WTC11 (cell line): ENCODE data around the gene WIZ. TPM values are rescaled to one million over a fixed set of nuclear protein-coding genes. Genes with fewer than 3 reads are reported as not detected.

Source experiments
- ATAC-seq: fragments of 200-7000 bp; cut with Tn5 transposase; 2 replicates; pipeline ENCODE4 v1.10.0; 2021; ENCODE audit warnings: mild to moderate bottlenecking, moderate library complexity
- CTCF ChIA-PET: fragments of 300-600 bp; sonication (Branson Sonifier 250); formaldehyde crosslinking; loops from one replicate; lab custom pipeline; 2021; ENCODE audit warnings: antibody characterized with exemption; lab: Charles Lee
- POLR2A ChIA-PET: fragments of 350-600 bp; sonication (Branson Sonifier 250); formaldehyde crosslinking; loops from one replicate; lab custom pipeline; 2021; ENCODE audit warnings: antibody characterized with exemption; lab: Charles Lee
- DNase-seq: peaks from one replicate; pipeline ENCODE4 v3.0.0; 2021; ENCODE audit warnings: low spot score
- H3K27ac Mint-ChIP-seq: 2 replicates; pipeline ENCODE4 v1.8.0; 2021; ENCODE audit warnings: mixed read lengths
- H3K27me3 Mint-ChIP-seq: 2 replicates; pipeline ENCODE4 v1.8.0; 2021; ENCODE audit warnings: low read depth, mild to moderate bottlenecking, moderate library complexity, mixed read lengths
- H3K36me3 Mint-ChIP-seq: 2 replicates; pipeline ENCODE4 v1.8.0; 2021; ENCODE audit warnings: mixed read lengths
- H3K4me1 Mint-ChIP-seq: 2 replicates; pipeline ENCODE4 v1.8.0; 2022; ENCODE audit warnings: mixed read lengths
- H3K4me3 Mint-ChIP-seq: 2 replicates; pipeline ENCODE4 v1.8.0; 2021; ENCODE audit warnings: mild to moderate bottlenecking, moderate library complexity, mixed read lengths
- H3K9me3 Mint-ChIP-seq: 2 replicates; pipeline ENCODE4 v1.8.0; 2021; ENCODE audit warnings: mixed read lengths
- ATF1 ChIP-seq: sonication (generic); formaldehyde crosslinking; IDR thresholded peaks from 2 replicates; pipeline ENCODE4 v1.8.1; 2023; ENCODE audit warnings: mild to moderate bottlenecking, moderate library complexity, missing genetic modification reagents
- IRF2 ChIP-seq: sonication (generic); formaldehyde crosslinking; IDR thresholded peaks from 2 replicates; pipeline ENCODE4 v1.8.0; 2022; ENCODE audit warnings: low read depth, missing genetic modification reagents, borderline replicate concordance
- JUN ChIP-seq: sonication (generic); formaldehyde crosslinking; IDR thresholded peaks from 2 replicates; pipeline ENCODE4 v1.8.0; 2023; ENCODE audit warnings: mild to moderate bottlenecking, missing genetic modification reagents
- KAT7 ChIP-seq: sonication (generic); formaldehyde crosslinking; IDR thresholded peaks from 2 replicates; pipeline ENCODE4 v1.8.1; 2023; ENCODE audit warnings: missing genetic modification reagents, mild to moderate bottlenecking, borderline replicate concordance
- NFE2L1 ChIP-seq: sonication (generic); formaldehyde crosslinking; IDR thresholded peaks from 2 replicates; pipeline ENCODE4 v1.8.1; 2023; ENCODE audit warnings: missing genetic modification reagents
- NFYB ChIP-seq: sonication (generic); formaldehyde crosslinking; conservative IDR thresholded peaks from 2 replicates; pipeline ENCODE4 v1.8.0; 2022; ENCODE audit warnings: low read depth, missing genetic modification reagents
- NR3C1 ChIP-seq: sonication (generic); formaldehyde crosslinking; conservative IDR thresholded peaks from 2 replicates; pipeline ENCODE4 v1.8.1; 2023; ENCODE audit warnings: low read depth, mild to moderate bottlenecking, missing genetic modification reagents
- PRRX2 ChIP-seq: fragments of 250-450 bp; sonication (Bioruptor Pico); IDR thresholded peaks from 2 replicates; pipeline ENCODE4 v1.8.0; 2021; ENCODE audit warnings: mild to moderate bottlenecking
- SMAD3 ChIP-seq: sonication (generic); formaldehyde crosslinking; IDR thresholded peaks from 2 replicates; pipeline ENCODE4 v1.8.0; 2022; ENCODE audit warnings: missing genetic modification reagents, mild to moderate bottlenecking, borderline replicate concordance
- TEAD1 ChIP-seq: sonication (generic); formaldehyde crosslinking; IDR thresholded peaks from 2 replicates; pipeline ENCODE4 v1.8.0; 2022; ENCODE audit warnings: mild to moderate bottlenecking, missing genetic modification reagents
- ZNF219 ChIP-seq: sonication (generic); formaldehyde crosslinking; IDR thresholded peaks from 2 replicates; pipeline ENCODE4 v1.8.0; 2023; ENCODE audit warnings: missing genetic modification reagents, mild to moderate bottlenecking, borderline replicate concordance
- ZNF317 ChIP-seq: sonication (generic); formaldehyde crosslinking; IDR thresholded peaks from 2 replicates; pipeline ENCODE4 v1.8.1; 2023; ENCODE audit warnings: low read depth, mild to moderate bottlenecking, moderate library complexity, missing genetic modification reagents, borderline replicate concordance
- ZNF396 ChIP-seq: fragments of 250-450 bp; sonication (Bioruptor Pico); IDR thresholded peaks from 2 replicates; pipeline ENCODE4 v1.8.0; 2021; ENCODE audit warnings: mild to moderate bottlenecking, moderate library complexity, borderline replicate concordance
- total RNA-seq: library from RNA; stranded (reverse); gene quantifications from 3 replicates; pipeline ENCODE4 v1.2.3, GENCODE V29; 2021
- TF ChIP-seq, protein P1 (sequence below): sonication (generic); formaldehyde crosslinking; IDR thresholded peaks from 2 replicates; pipeline ENCODE4 v1.8.0; 2022; ENCODE audit warnings: mild to moderate bottlenecking, missing genetic modification reagents
- TF ChIP-seq, protein P2 (sequence below): fragments of 250-450 bp; sonication (Bioruptor Pico); IDR thresholded peaks from 2 replicates; pipeline ENCODE4 v1.9.0; 2021; ENCODE audit warnings: mild to moderate bottlenecking
- TF ChIP-seq, protein P3 (sequence below): fragments of 250-450 bp; sonication (Bioruptor Pico); conservative IDR thresholded peaks from 2 replicates; pipeline ENCODE4 v1.9.0; 2021; ENCODE audit warnings: mild to moderate bottlenecking
- TF ChIP-seq, protein P4 (sequence below): sonication (generic); formaldehyde crosslinking; IDR thresholded peaks from 2 replicates; pipeline ENCODE4 v1.8.0; 2022; ENCODE audit warnings: mild to moderate bottlenecking, missing genetic modification reagents
- TF ChIP-seq, protein P5 (sequence below): sonication (generic); formaldehyde crosslinking; IDR thresholded peaks from 2 replicates; pipeline ENCODE4 v1.8.1; 2023; ENCODE audit warnings: mild to moderate bottlenecking, moderate library complexity, missing genetic modification reagents
- TF ChIP-seq, protein P6 (sequence below): sonication (generic); formaldehyde crosslinking; IDR thresholded peaks from 2 replicates; pipeline ENCODE4 v1.8.1; 2023; ENCODE audit warnings: mild to moderate bottlenecking, missing genetic modification reagents

The WIZ gene
- total RNA-seq, 1 experiment from 2014 or later: 43.9 TPM

DNA sequence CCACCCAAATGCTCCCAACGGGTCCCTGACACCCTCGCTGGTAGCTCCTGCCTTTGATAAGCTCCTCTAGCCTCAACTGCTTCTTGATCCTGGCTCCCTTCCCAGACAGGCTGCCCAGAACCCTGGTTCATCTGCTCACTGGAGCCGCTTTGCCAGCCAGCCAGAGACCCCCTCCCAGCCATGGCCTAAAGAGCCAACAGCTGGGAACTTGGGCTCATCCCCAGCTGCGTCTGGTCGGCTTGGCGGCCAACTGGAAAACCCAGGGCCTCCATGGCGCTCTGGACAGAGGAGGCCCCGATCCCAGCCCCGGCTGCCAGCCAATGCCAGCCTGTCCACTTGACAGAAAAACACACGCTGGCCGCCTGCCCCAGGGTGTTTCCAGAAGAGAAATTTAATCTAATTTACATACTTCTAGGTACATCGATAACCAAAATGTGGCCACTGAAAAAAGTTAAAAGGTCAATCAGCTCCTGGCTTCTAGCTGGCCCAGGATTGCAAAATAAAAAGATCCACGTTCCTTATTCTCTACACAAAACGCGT, 28.0 kb downstream of the WIZ start:
- ChIA-PET CTCF (interaction anchor here (0.9 to 5.8 kb wide), 4 partner anchors 31 to 330 kb away, joined by 3 to 128 read pairs (median 4); no protein-coding TSS in a partner anchor), POLR2A (interaction anchor here (0.6 kb wide), 1 partner anchor 993 kb away, joined by 8 read pairs; no protein-coding TSS in a partner anchor)
- DNase-seq: no peak
- Mint-ChIP-seq H3K4me1 (peaks cover 14% of the 10 kb centered on the region), H3K4me3 (no peak overlapping the region), H3K9me3 (no peaks in the 10 kb centered on the region), H3K27ac (no peak overlapping the region), H3K36me3 (peaks cover 32% of the 10 kb centered on the region), H3K27me3 (no peaks in the 10 kb centered on the region)
- no peak for ATAC-seq
- TF ChIP-seq NFE2L1 (CRISPR knock-in tag): no peak

DNA sequence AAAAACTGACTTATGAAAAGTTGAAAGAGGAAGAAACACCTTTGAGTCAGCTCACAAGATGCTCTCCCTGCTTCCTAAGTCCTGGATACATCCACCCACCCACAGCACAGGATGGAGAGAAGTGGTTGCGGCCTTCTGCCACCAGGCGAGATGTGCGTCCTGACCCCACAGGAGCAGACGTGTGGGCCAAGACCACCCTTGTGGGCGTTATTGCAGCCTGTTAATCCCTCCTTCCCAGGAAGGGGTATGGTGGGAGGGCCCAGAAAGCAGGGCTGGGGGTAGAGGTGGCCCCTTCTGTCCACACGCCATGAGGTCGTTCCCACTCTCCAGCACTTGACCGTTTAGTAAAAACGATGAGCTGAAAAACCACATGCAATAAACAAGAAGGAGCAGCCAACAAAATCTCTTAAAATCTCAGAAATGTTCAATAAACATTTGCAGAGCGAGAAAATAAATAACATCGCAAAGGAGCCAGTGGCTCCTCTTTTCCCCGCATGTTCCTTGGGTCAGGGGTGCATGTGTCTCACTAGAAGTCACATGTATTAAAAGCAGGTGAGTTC, 28.5 kb downstream of the WIZ start:
- ChIA-PET CTCF (interaction anchor here (0.9 to 5.8 kb wide), 4 partner anchors 130 to 330 kb away, joined by 3 to 128 read pairs (median 20); no protein-coding TSS in a partner anchor), POLR2A (interaction anchor here (0.6 kb wide), 1 partner anchor 992 kb away, joined by 8 read pairs; no protein-coding TSS in a partner anchor)
- Mint-ChIP-seq H3K27me3 (no peaks in the 10 kb centered on the region), H3K4me3 (no peak overlapping the region), H3K4me1 (peaks cover 14% of the 10 kb centered on the region), H3K36me3 (peaks cover 33% of the 10 kb centered on the region), H3K27ac (no peak overlapping the region), H3K9me3 (0 out of 2 replicates have a peak, but pooled peaks cover 2% of the 10 kb centered on the region)
- DNase-seq (no peak), ATAC-seq (no peak)
- TF ChIP-seq ATF1 (CRISPR knock-in tag): no peak
- TF ChIP-seq ZNF317 (CRISPR knock-in tag): no peak
- TF ChIP-seq, protein P1, sequence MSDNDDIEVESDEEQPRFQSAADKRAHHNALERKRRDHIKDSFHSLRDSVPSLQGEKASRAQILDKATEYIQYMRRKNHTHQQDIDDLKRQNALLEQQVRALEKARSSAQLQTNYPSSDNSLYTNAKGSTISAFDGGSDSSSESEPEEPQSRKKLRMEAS (CRISPR knock-in tag): no peak
- no peak for TF ChIP-seq NR3C1
- TF ChIP-seq KAT7 (CRISPR knock-in tag): no peak
- no peak for TF ChIP-seq TEAD1 (CRISPR knock-in tag)
- TF ChIP-seq, protein P2, sequence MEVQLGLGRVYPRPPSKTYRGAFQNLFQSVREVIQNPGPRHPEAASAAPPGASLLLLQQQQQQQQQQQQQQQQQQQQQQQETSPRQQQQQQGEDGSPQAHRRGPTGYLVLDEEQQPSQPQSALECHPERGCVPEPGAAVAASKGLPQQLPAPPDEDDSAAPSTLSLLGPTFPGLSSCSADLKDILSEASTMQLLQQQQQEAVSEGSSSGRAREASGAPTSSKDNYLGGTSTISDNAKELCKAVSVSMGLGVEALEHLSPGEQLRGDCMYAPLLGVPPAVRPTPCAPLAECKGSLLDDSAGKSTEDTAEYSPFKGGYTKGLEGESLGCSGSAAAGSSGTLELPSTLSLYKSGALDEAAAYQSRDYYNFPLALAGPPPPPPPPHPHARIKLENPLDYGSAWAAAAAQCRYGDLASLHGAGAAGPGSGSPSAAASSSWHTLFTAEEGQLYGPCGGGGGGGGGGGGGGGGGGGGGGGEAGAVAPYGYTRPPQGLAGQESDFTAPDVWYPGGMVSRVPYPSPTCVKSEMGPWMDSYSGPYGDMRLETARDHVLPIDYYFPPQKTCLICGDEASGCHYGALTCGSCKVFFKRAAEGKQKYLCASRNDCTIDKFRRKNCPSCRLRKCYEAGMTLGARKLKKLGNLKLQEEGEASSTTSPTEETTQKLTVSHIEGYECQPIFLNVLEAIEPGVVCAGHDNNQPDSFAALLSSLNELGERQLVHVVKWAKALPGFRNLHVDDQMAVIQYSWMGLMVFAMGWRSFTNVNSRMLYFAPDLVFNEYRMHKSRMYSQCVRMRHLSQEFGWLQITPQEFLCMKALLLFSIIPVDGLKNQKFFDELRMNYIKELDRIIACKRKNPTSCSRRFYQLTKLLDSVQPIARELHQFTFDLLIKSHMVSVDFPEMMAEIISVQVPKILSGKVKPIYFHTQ: no peak
- TF ChIP-seq ZNF396: no peak
- TF ChIP-seq, protein P3, sequence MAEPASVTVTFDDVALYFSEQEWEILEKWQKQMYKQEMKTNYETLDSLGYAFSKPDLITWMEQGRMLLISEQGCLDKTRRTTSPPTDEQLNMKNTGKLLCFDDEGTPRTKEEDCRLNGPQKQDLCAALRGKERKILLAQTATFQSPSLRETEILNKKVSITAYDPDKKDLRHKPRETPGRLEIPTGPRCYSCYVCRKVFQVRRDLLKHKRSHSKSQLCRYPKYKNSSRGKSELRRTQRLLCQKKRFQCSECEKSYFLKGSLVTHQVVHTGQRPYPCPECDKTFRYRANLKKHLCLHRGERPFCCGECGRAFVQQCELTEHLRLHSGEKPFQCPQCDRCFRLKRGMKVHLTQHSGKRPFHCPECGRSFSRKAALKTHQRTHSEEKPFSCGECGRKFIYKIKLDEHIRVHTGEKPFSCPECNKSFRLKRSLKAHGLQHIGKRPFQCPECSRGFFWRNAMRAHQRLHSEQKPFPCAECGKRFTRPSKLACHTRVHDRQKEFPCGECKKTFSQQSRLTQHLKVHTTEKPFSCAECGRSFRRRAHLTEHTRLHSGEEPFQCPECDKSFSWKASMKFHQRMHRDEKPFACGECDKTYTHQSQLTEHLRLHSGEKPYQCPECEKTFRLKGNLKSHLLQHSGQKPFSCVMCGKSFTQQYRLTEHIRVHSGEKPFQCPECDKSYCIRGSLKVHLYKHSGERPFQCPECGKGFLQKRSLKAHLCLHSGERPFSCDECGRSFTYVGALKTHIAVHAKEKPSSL (CRISPR knock-in tag): no peak

DNA sequence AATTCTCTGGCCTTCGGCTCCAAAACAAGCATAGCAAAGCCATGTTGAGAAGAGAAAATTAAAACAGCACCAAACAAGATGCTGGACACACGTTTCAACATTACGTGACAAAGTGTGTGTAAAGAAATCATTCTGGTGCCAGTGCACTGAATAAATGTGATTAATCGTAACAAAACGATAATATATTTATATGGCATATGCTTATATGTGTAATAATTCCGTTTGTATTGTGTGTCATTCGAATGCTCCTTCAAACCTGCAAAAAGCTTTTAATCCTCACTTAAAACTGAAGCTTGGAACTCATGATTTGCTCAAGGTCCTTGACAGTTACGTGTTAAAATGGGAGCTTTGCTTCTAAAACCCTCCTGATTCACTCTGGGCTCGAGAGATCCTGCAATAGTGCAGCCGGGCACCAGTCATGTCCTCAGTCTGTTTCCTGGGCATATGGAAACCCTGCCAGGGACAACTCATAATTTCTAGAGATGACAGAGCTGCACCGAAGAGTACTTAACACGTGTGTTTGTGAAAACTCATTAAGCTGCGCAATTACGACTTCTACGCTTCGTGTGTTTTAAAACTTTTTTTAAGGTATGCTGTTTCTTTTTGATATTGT, 30.2 kb downstream of the WIZ start:
- POLR2A ChIA-PET: interaction anchor here (0.6 to 2.6 kb wide), 18 partner anchors 11 to 766 kb away, joined by 3 to 31 read pairs (median 4); partner anchors contain the start of genes AKAP8, FAM32A and SYDE1
- Mint-ChIP-seq H3K9me3 (0 out of 2 replicates have a peak, but pooled peaks cover 5% of the 10 kb centered on the region), H3K27me3 (no peaks in the 10 kb centered on the region), H3K4me1 (peaks cover 14% of the 10 kb centered on the region), H3K27ac (no peak overlapping the region), H3K36me3 (peaks cover 35% of the 10 kb centered on the region), H3K4me3 (peak overlapping the region; percentile 95)
- ATAC-seq (no peak), DNase-seq (no peak)
- CTCF ChIA-PET: interaction anchor here (0.6 to 5.8 kb wide), 44 partner anchors 10 to 1242 kb away, joined by 3 to 128 read pairs (median 6); partner anchors contain the start of genes AKAP8, FAM32A, PGLYRP2 and RAB8A
- TF ChIP-seq, protein P4, sequence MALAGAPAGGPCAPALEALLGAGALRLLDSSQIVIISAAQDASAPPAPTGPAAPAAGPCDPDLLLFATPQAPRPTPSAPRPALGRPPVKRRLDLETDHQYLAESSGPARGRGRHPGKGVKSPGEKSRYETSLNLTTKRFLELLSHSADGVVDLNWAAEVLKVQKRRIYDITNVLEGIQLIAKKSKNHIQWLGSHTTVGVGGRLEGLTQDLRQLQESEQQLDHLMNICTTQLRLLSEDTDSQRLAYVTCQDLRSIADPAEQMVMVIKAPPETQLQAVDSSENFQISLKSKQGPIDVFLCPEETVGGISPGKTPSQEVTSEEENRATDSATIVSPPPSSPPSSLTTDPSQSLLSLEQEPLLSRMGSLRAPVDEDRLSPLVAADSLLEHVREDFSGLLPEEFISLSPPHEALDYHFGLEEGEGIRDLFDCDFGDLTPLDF (CRISPR knock-in tag): no peak
- no peak for TF ChIP-seq NFYB (CRISPR knock-in tag)
- TF ChIP-seq, protein P5, sequence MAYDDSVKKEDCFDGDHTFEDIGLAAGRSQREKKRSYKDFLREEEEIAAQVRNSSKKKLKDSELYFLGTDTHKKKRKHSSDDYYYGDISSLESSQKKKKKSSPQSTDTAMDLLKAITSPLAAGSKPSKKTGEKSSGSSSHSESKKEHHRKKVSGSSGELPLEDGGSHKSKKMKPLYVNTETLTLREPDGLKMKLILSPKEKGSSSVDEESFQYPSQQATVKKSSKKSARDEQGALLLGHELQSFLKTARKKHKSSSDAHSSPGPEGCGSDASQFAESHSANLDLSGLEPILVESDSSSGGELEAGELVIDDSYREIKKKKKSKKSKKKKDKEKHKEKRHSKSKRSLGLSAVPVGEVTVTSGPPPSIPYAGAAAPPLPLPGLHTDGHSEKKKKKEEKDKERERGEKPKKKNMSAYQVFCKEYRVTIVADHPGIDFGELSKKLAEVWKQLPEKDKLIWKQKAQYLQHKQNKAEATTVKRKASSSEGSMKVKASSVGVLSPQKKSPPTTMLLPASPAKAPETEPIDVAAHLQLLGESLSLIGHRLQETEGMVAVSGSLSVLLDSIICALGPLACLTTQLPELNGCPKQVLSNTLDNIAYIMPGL (CRISPR knock-in tag): no peak
- no peak for TF ChIP-seq ZNF396
- TF ChIP-seq SMAD3 (CRISPR knock-in tag): no peak
- no peak for TF ChIP-seq NR3C1
- TF ChIP-seq PRRX2 (CRISPR knock-in tag): no peak
- TF ChIP-seq JUN (CRISPR knock-in tag): no peak
- TF ChIP-seq, protein P1 (CRISPR knock-in tag): no peak
- TF ChIP-seq, protein P6, sequence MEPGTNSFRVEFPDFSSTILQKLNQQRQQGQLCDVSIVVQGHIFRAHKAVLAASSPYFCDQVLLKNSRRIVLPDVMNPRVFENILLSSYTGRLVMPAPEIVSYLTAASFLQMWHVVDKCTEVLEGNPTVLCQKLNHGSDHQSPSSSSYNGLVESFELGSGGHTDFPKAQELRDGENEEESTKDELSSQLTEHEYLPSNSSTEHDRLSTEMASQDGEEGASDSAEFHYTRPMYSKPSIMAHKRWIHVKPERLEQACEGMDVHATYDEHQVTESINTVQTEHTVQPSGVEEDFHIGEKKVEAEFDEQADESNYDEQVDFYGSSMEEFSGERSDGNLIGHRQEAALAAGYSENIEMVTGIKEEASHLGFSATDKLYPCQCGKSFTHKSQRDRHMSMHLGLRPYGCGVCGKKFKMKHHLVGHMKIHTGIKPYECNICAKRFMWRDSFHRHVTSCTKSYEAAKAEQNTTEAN (CRISPR knock-in tag): no peak
- TF ChIP-seq ZNF219 (CRISPR knock-in tag): no peak
- no peak for TF ChIP-seq IRF2 (CRISPR knock-in tag)
